ENCODE data around the gene ZNF683.
"Not testable (repeated sequence)": the region's sequence is repeated elsewhere in the genome, so short reads cannot be mapped to it uniquely, and the experiment has no call there.

- not testable (repeated sequence) for TF ChIP-seq CTCF (tag by site-specific recombination; IDR thresholded peaks at IDR 0.05); ZNF362 (tag by site-specific recombination; IDR thresholded peaks at IDR 0.05); ATF2 (tag by site-specific recombination; IDR thresholded peaks at IDR 0.05; ENCODE audit: low read depth); MZF1 (tag by site-specific recombination; IDR thresholded peaks at IDR 0.05; ENCODE audit: borderline replicate concordance); KLF1 (tag by site-specific recombination; IDR thresholded peaks at IDR 0.05); BCL11B (tag by site-specific recombination; IDR thresholded peaks at IDR 0.05; ENCODE audit: low read depth); ZNF549 (tag by site-specific recombination; IDR thresholded peaks at IDR 0.05)
- TF ChIP-seq, protein P1, sequence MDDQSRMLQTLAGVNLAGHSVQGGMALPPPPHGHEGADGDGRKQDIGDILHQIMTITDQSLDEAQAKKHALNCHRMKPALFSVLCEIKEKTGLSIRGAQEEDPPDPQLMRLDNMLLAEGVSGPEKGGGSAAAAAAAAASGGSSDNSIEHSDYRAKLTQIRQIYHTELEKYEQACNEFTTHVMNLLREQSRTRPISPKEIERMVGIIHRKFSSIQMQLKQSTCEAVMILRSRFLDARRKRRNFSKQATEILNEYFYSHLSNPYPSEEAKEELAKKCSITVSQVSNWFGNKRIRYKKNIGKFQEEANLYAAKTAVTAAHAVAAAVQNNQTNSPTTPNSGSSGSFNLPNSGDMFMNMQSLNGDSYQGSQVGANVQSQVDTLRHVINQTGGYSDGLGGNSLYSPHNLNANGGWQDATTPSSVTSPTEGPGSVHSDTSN (CRISPR knock-in tag; IDR thresholded peaks at IDR 0.05), result not testable (repeated sequence)
These were observed 39.2 kb downstream of the ZNF683 start for GRCh38 chr1:26333312-26333711.
